Right atrium auricular region (tissue), 2 donors: ENCODE data around the gene SEC14L5. TPM values are rescaled to one million over a fixed set of nuclear protein-coding genes. Genes with fewer than 3 reads are reported as not detected.

ENCODE experiments used
- DNase-seq: peaks from one replicate; pipeline ENCODE4 v3.0.0-alpha.2; 2019; ENCODE audit warnings: low spot score
- H3K27ac ChIP-seq, 2 donors: fragments of 200-600 bp; sonication (generic); 1 replicate in 1 of 2; 2 replicates in 1 of 2; pipeline ENCODE4 v1.5.1; 2016 to 2019
- H3K27me3 ChIP-seq, 2 donors: fragments of 200-600 bp; sonication (generic); one replicate each; pipeline versions ENCODE4 v1.5.1 to v1.6.0; 2017 to 2019
- H3K36me3 ChIP-seq: fragments of 200-600 bp; sonication (generic); one replicate; pipeline ENCODE4 v1.5.1; 2016
- H3K4me1 ChIP-seq, 2 donors: fragments of 200-600 bp; sonication (generic); one replicate each; pipeline versions ENCODE4 v1.5.1 to v1.6.0; 2017 to 2019
- H3K4me3 ChIP-seq, 2 donors: fragments of 200-600 bp; sonication (generic); 1 replicate in 1 of 2; 2 replicates in 1 of 2; pipeline ENCODE4 v1.5.1; 2017 to 2019; ENCODE audit warnings: mild to moderate bottlenecking in 1 of 2, moderate library complexity in 1 of 2
- H3K9me3 ChIP-seq, 2 donors: fragments of 200-600 bp; sonication (generic); one replicate each; pipeline ENCODE4 v1.5.1; 2019
- total RNA-seq, 2 donors: library from RNA; depleted of rRNA; stranded (reverse); fragments of >200 nt; gene quantifications; one replicate each; pipeline ENCODE4 v1.1.0, GENCODE V29; 2016
- TF ChIP-seq, protein P1 (sequence below), 2 donors: fragments of 200-600 bp; sonication (generic); IDR thresholded peaks; one replicate each; pipeline ENCODE4 v1.5.1; 2019; ENCODE audit warnings: antibody characterized with exemption in 2 of 2

Gene SEC14L5
- total RNA-seq, 2 donors from 2014 or later: 0.28 to 2.0 TPM

DNA sequence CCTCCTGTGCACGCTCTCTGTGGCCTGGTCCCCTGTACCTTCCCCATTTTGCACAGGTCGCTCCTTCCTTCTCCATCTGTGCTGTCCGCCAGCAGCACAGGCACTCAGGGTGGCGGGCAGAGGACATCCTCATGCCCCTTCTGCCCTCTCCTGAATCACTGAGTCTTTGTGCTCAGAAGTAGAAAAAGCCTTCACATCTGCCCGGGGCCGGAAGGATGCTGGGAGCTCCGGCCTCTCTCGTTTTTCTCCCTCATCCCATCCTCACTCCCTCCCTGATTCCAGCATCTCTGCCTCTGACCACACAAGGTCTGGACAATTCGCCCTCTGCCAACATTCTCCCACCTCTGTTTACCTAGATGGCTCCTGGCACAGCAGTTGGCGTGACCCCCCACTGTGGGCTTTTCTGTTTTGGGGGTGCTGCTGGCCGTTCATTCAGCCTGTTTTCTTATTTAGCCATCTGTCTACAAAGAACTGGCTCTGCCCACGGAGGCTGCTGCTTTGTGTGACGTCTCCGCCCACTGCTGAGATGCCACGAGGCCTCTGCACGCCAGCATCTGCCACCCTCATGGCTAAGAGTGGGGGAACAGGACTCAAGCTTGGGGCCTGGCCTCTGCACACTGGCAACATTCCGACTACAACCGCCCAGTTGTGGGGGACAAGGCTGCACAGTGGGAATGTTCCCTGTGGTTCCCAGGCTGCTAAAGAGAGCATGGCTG lies 36.7 kb downstream of the SEC14L5 start:
- H3K27ac ChIP-seq: no peak overlapping the region
- DNase-seq: no peak
- TF ChIP-seq, protein P1, sequence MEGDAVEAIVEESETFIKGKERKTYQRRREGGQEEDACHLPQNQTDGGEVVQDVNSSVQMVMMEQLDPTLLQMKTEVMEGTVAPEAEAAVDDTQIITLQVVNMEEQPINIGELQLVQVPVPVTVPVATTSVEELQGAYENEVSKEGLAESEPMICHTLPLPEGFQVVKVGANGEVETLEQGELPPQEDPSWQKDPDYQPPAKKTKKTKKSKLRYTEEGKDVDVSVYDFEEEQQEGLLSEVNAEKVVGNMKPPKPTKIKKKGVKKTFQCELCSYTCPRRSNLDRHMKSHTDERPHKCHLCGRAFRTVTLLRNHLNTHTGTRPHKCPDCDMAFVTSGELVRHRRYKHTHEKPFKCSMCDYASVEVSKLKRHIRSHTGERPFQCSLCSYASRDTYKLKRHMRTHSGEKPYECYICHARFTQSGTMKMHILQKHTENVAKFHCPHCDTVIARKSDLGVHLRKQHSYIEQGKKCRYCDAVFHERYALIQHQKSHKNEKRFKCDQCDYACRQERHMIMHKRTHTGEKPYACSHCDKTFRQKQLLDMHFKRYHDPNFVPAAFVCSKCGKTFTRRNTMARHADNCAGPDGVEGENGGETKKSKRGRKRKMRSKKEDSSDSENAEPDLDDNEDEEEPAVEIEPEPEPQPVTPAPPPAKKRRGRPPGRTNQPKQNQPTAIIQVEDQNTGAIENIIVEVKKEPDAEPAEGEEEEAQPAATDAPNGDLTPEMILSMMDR (IDR thresholded peaks at IDR 0.05): no peak
- H3K4me3 ChIP-seq: no peak overlapping the region
- H3K27me3 ChIP-seq: no peaks in the 10 kb centered on the region
- no peaks in the 10 kb centered on the region for H3K9me3 ChIP-seq
- H3K36me3 ChIP-seq: no peaks in the 10 kb centered on the region
- no peaks in the 10 kb centered on the region for H3K4me1 ChIP-seq

DNA sequence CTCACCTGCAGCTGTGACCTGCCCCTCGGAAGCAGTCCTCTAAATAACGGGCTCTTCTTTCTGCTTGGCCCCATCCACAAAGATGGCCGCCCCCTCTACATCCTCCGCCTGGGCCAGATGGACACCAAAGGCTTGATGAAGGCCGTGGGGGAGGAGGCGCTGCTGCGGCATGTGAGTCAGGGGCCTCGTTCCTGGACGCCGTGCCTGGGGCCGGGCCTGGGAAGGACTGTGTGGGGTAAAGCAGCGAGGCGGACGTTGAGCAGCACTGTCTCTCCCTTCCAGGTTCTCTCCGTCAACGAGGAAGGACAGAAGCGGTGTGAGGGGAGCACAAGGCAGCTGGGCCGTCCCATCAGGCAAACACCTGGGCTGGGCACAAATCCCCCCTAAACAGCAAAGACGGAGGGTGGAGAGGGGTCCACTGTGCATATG lies 42.5 kb downstream of the SEC14L5 start:
- Histone ChIP-seq H3K27me3 (no peaks in the 10 kb centered on the region), H3K9me3 (no peaks in the 10 kb centered on the region), H3K4me3 (no peak overlapping the region), H3K27ac (no peak overlapping the region), H3K36me3 (no peaks in the 10 kb centered on the region), H3K4me1 (peaks cover 0 to 6% of the 10 kb centered on the region in 2 donors)
- DNase-seq: no peak
- TF ChIP-seq, protein P1 (IDR thresholded peaks at IDR 0.05): no peak

DNA sequence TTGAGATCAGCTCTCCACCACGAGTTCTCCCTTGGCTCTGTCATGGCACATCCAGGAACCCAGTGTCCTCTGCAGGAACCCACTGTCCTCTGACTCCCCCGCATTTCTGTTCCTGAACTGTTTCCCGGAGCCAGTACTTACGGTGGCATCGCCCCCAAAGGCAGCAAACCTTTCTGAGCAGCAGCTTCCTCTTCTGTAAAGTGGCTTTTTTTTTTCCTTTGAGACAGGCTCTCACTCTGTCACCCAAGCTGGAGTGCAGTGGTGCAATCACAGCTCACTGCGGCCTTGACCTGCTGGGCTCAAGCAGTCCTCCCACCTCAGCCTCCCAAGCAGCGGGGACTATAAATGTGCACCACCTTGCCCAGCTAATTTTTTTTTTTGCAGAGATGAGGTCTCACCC lies 43.4 kb downstream of the SEC14L5 start:
- Histone ChIP-seq H3K36me3 (no peaks in the 10 kb centered on the region), H3K4me1 (peaks cover 0 to 6% of the 10 kb centered on the region in 2 donors), H3K4me3 (no peak overlapping the region), H3K9me3 (no peaks in the 10 kb centered on the region), H3K27ac (no peak overlapping the region), H3K27me3 (no peaks in the 10 kb centered on the region)
- TF ChIP-seq, protein P1 (IDR thresholded peaks at IDR 0.05): no peak
- no peak for DNase-seq

DNA sequence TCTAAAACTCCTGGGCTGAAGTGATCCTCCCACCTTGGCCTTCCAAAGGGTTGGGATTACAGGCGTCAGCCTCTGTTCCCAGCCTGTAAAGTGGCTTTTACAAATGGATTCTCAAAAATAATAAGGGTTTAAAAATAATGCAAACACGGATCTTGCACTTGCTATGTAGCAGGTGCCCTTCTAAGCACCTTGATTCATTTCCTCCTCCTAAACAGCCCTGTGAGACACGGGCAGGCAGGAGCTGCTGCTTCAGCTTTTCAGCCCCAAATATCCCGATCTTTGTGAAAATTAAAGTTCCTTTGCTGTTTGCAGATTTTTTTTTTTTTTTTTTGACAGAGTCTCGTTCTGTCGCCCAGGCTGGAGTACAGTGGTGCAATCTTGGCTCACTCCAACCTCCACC lies 43.9 kb downstream of the SEC14L5 start:
- DNase-seq: no peak
- H3K27me3 ChIP-seq: no peaks in the 10 kb centered on the region
- no peaks in the 10 kb centered on the region for H3K36me3 ChIP-seq
- no peaks in the 10 kb centered on the region for H3K9me3 ChIP-seq
- TF ChIP-seq, protein P1 (IDR thresholded peaks at IDR 0.05): no peak
- no peak overlapping the region for H3K27ac ChIP-seq
- H3K4me3 ChIP-seq: no peak overlapping the region
- H3K4me1 ChIP-seq: peaks cover 0 to 6% of the 10 kb centered on the region in 2 donors

DNA sequence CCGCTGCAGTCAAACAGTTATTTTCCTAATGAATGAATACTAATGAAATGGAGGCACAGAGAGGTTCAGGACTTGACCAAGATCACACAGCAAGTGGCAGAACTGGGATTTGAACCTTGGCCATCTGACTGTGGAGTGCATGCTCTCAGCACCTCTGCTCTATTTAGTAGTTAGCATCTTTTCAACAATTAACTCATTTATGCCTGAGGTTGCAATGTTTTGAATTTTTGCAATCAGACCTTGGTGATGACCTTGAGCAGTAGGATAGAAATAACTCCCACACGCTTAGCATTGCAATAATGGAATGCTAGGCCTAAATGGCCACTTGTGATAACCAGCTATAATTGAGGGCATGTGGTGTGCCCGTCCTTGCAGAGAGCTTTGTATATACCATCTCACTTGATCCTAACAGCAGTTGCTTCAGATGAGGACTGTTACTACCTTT lies 44.6 kb downstream of the SEC14L5 start:
- Histone ChIP-seq H3K4me3 (no peak overlapping the region), H3K27ac (peak overlapping the region in 1 of 2 donors; percentile 23)
- TF ChIP-seq, protein P1 (IDR thresholded peaks at IDR 0.05): no peak

More for the DNA sequence above, 44.6 kb downstream of the SEC14L5 start:
- Histone ChIP-seq H3K36me3 (no peaks in the 10 kb centered on the region), H3K4me1 (peaks cover 0 to 6% of the 10 kb centered on the region in 2 donors), H3K27me3 (no peaks in the 10 kb centered on the region), H3K9me3 (no peaks in the 10 kb centered on the region)
- DNase-seq: no peak
